Jurkat, Clone E6-1 (cell line): ENCODE measurements around the gene ELF4. TPM values are rescaled to one million over a fixed set of nuclear protein-coding genes. Genes with fewer than 3 reads are reported as not detected.

Source experiments
- DNase-seq: peaks from one replicate; pipeline ENCODE4 v3.0.0-alpha.2; 2011; ENCODE audit warnings: low read depth, low spot score
- H3K4me3 ChIP-seq: 2 replicates; pipeline ENCODE4 v1.5.1; 2011; ENCODE audit warnings: mild to moderate bottlenecking, low read length, control low read depth, moderate library complexity
- polyA plus RNA-seq: library from polyadenylated mRNA; unstranded; fragments of >200 nt; gene quantifications from one replicate; pipeline ENCODE4 v1.2.1, GENCODE V29; 2012; ENCODE audit warnings: missing spikeins; ENCODE audit not compliant: insufficient read length, insufficient read depth

The ELF4 gene
- polyA plus RNA-seq = 12.4 TPM

GRCh38 chrX:130110379-130111219 lies at the start of gene ELF4:
ELF4 (minus strand) TSS chrX:130110497; CDS start chrX:130081330, 29,167 bp downstream.
- peak within 1 kb of the TSS; percentile 41 for H3K4me3 ChIP-seq
- no peak for DNase-seq

- no peak for DNase-seq
- H3K4me3 ChIP-seq = no peak overlapping the region
Observed at GRCh38 chrX:130159776-130160175, 49.5 kb upstream of the ELF4 start.

DNA sequence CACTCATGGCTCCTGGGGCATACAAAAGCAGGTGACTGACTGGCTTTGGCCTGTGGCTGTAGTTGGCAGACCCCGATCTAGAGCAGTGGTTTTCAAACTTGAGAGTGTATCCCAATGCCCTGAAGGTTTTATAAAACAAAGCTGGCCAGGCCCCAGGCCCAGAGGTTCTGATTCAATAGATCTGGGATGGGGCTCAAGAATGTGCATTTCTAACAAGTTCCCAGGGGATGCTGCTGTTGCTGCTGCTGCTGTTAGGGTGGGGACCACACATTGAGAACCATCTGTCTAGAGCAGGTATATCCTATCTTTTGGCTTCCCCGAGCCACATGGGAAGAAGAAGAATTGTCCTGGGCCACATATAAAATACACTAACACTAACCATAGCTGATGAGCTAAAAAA lies 48.0 kb upstream of the ELF4 start:
- H3K4me3 ChIP-seq = no peak overlapping the region
- DNase-seq = no peak

GRCh38 chrX:130155564-130155963 lies 45.3 kb upstream of the ELF4 start:
- no peak for DNase-seq
- no peak overlapping the region for H3K4me3 ChIP-seq

DNA sequence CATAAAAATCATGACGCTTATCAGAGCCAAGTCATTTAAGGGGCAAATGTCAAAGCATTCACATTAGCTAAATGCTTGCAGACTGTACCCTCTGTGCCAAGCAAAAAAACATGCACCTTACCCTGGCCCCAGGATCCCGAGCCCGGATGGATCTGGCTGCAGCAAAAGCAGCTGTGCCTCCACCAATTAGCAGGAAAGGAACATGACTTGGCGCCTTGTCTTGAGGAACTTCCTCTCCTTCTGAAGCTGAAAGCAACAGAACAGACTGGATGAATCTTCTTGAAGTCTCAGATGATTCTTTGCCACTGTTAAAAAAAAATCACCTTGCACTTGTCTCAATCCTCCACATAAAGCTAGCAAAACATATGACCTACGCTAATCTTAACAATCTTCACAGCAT lies 37.3 kb upstream of the ELF4 start:
- H3K4me3 ChIP-seq = no peak overlapping the region
- DNase-seq = no peak

DNA sequence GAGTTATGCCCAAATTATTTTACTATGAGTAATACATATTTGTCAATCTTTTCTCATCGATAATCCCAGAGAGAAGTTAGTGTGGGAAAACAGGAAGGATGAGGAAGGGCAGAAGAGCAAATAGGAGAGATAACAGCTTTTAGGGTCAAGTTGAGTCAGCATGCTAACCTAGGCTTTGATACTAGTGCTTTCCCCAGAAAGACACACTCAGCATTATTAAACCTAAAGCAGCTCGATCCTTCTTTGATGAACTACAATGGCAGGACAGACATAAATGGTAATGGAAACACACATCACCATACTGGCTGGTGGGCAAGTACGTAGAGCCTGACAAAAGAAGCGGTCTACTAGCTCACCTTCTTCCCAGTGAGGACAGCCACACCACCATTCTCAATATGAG lies 34.8 kb upstream of the ELF4 start:
- DNase-seq = no peak
- H3K4me3 ChIP-seq = no peak overlapping the region

GRCh38 chrX:130144509-130144908 lies 34.2 kb upstream of the ELF4 start:
- H3K4me3 ChIP-seq = no peak overlapping the region
- DNase-seq = no peak

- H3K4me3 ChIP-seq = no peak overlapping the region
- no peak for DNase-seq
Observed at GRCh38 chrX:130139474-130140201, 29.3 kb upstream of the ELF4 start.

DNA sequence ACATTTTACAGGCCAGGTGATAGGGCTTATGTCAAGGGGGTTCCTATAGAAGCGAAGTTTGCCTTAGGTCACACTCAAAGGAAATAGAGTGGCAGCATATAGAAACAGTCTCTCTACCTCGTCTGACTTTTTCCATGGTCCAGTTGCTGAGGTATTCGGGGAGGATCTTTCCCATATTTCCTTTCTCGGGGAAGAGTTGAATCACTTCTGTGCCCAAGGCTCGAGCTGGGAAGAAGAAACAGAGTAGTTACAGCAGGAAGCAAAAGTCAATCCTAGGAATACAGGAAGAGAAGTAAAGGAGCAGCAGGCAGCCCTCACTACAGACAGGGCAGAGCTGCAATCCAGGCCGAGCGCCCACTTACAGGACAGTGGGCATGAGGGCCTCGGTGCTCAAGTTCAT lies 26.7 kb upstream of the ELF4 start:
- no peak for DNase-seq
- no peak overlapping the region for H3K4me3 ChIP-seq

- no peak overlapping the region for H3K4me3 ChIP-seq
- no peak for DNase-seq
Observed at GRCh38 chrX:130136496-130136895, 26.2 kb upstream of the ELF4 start.

DNA sequence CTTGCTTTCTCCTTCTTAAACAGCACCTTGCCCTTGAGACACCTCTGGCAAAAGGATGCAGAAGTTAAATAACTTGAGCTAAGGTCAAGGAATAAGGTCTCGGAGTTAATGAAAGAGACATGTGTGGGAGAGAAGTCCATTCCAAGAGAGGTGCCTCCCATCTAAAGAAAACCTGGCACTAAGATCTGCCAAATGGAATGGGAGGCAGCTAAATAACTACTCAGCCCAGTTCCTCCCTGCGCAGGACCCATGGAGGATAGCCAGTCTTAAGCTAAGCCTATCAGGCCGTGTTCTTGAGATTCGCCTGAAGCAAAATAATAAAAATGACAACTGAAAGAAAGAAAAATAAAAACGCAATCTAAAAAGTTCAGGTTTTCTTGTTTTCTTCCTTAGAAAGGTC lies 20.7 kb upstream of the ELF4 start:
- H3K4me3 ChIP-seq = no peak overlapping the region
- DNase-seq = no peak

DNA sequence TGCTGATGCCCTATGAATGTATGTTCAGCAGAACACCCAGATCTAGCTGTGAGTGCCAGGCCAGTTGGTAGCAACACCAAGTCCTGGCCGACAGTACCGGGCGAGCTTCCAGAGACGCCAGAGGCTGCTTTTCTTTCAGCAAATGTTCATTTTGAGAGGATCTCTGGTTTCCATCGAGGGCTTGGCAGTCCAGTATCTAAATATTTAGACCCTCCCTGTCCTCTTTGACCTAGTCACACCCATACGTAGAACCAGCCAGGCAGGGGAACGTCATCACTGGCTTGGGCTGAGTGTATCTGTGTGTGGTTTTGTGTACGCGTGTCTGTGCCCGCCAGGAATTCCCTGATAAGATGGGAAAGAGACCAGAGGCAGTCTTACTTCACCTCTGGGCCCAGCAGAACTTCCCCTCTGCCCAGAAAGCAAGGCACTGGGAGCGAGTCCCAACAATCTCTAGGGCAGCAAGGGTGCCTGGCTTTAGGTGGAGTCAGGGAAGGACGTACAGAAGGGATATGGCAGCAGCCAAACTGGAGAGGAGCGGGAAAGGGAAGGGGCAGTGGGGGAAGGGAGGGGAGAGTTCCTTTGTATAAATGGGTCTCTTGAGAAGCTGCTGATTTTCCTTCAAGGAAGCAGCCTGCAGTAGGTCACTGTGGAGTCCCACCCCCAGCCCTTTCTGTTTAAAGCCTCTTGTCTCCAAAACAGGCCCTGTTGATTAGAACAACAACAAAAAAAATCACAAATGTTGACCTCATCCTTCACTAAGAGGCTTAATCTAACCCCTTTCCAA lies 15.0 kb upstream of the ELF4 start:
- H3K4me3 ChIP-seq = no peak overlapping the region
- no peak for DNase-seq

DNA sequence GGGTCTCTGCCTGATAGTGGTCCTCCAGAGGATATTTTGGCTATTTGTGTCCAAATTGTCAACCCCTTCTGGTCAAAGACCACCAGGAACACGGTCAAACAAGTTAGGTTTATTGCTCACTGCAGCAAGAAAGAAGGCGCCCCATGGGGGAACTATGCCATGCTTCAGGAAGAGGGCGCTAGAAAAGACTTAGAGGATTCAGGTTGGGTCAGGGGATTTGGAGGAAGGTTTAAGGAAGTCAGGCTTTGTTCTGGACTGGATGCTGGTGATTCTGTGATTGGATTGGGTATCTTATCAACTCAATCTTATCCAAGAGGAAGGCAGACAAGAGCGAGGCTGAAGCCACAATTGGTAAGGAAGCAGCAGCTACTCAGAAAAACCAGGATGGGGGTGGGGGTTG lies 14.3 kb upstream of the ELF4 start:
- no peak overlapping the region for H3K4me3 ChIP-seq
- DNase-seq = no peak

DNA sequence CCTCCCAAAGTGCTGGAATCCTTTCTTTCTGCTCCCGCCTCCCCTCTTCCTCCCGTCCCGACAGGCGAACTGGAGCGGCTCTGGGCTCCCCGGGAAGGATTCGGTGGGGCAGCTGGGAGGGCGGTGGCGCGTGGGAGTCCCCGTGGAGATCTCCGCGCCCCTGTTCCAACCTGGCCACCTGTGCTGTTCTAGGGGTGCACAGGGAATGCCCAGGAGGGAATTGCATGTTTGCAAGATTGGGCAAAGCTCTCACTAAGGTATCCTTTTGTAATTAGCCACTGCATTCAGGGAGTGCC lies 11.2 kb upstream of the ELF4 start:
- H3K4me3 ChIP-seq = no peak overlapping the region
- DNase-seq = no peak

- peak overlapping the region; percentile 32 for H3K4me3 ChIP-seq
- no peak for DNase-seq
Observed at GRCh38 chrX:130120746-130121504, 10.6 kb upstream of the ELF4 start.

GRCh38 chrX:130120321-130120731 lies 10.0 kb upstream of the ELF4 start:
- peak overlapping the region; percentile 32; the same call in 1 of the 2 replicates for H3K4me3 ChIP-seq
- DNase-seq = no peak

- DNase-seq = no peak
- H3K4me3 ChIP-seq = no peak overlapping the region
Observed at GRCh38 chrX:130119312-130119898, 9.1 kb upstream of the ELF4 start.

- no peak overlapping the region for H3K4me3 ChIP-seq
- no peak for DNase-seq
Observed at GRCh38 chrX:130118441-130119311, 8.4 kb upstream of the ELF4 start.
